Coronary artery (tissue), 2 donors: ENCODE measurements around the gene FRMD5.
"Not testable (repeated sequence)": the region's sequence is repeated elsewhere in the genome, so short reads cannot be mapped to it uniquely, and the experiment has no call there.

ENCODE experiments used
- DNase-seq: peaks from one replicate; pipeline ENCODE4 v3.0.0-alpha.2; 2017; ENCODE audit warnings: low spot score
- H3K27ac ChIP-seq, 2 donors: fragments of 200-600 bp; sonication (generic); one replicate each; pipeline ENCODE4 v1.5.1; 2016 to 2019
- H3K4me3 ChIP-seq: fragments of 200-600 bp; sonication (generic); 2 replicates; pipeline ENCODE4 v1.5.1; 2016; ENCODE audit warnings: mild to moderate bottlenecking, moderate library complexity
- TF ChIP-seq, protein P1 (sequence below): fragments of 200-600 bp; sonication (generic); IDR thresholded peaks from one replicate; pipeline ENCODE4 v1.5.1; 2019; ENCODE audit warnings: antibody characterized with exemption

FRMD5 gene

DNA sequence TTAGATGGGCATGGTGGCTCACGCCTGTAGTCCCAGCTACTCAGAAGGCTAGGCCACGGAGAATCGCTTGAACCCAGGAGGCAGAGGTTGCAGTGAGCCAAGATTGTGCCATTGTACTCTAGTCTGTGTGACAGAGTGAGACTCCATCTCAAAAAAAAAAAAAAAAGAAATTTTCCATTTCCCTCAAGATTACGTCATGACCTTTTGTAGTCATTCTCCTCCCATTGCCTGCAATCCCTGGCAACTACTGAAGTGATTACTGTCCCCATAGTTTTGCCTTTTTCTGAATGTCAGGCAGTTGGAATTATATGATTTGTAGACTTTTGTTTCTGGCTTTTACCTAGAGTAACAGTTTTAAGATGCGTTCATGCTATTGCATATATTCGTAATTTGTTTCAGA lies 340.3 kb downstream of the FRMD5 start:
- H3K27ac ChIP-seq: no peak overlapping the region
- TF ChIP-seq, protein P1, sequence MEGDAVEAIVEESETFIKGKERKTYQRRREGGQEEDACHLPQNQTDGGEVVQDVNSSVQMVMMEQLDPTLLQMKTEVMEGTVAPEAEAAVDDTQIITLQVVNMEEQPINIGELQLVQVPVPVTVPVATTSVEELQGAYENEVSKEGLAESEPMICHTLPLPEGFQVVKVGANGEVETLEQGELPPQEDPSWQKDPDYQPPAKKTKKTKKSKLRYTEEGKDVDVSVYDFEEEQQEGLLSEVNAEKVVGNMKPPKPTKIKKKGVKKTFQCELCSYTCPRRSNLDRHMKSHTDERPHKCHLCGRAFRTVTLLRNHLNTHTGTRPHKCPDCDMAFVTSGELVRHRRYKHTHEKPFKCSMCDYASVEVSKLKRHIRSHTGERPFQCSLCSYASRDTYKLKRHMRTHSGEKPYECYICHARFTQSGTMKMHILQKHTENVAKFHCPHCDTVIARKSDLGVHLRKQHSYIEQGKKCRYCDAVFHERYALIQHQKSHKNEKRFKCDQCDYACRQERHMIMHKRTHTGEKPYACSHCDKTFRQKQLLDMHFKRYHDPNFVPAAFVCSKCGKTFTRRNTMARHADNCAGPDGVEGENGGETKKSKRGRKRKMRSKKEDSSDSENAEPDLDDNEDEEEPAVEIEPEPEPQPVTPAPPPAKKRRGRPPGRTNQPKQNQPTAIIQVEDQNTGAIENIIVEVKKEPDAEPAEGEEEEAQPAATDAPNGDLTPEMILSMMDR: no peak
- no peak for DNase-seq
- no peak overlapping the region for H3K4me3 ChIP-seq

DNA sequence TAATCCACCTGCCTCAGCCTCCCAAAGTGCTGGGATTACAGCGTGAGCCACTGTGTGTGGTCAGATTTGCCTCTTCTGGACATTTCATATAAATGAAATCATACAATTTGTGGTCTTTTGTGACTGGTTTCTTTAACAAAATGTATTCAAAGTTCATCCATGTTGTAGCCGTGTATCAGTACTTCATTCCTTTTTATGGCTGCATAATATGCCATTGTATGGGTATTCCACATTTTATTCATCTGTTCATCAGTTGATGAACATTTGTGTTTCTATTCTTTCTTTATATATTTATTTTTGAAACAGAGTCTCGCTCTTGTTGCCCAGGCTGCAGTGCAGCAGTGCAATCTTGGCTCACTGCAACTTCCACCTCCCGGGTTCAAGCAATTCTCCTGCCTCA lies 342.5 kb downstream of the FRMD5 start:
- TF ChIP-seq, protein P1: no peak
- no peak for DNase-seq
- H3K4me3 ChIP-seq: no peak overlapping the region
- no peak overlapping the region for H3K27ac ChIP-seq

DNA sequence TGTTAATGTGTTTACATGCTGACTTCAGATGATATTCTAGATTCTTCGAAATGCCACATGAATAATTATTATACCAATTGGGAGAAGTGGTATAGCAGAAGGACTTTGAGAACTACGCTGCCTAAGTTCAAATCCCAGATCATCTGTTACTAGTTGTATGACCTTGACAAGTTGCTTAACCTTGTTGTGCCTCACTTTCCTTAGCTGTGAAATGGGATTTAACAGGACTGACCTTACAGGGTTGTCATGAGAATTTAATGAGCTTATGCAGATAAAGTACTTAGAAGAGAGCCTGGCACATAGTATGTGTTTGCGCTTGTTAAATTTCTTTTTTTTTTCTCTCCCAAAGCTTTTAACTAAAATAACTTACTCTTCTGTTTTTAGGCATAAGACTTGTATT lies 343.8 kb downstream of the FRMD5 start:
- DNase-seq: no peak
- TF ChIP-seq, protein P1: no peak
- H3K27ac ChIP-seq: no peak overlapping the region
- no peak overlapping the region for H3K4me3 ChIP-seq

DNA sequence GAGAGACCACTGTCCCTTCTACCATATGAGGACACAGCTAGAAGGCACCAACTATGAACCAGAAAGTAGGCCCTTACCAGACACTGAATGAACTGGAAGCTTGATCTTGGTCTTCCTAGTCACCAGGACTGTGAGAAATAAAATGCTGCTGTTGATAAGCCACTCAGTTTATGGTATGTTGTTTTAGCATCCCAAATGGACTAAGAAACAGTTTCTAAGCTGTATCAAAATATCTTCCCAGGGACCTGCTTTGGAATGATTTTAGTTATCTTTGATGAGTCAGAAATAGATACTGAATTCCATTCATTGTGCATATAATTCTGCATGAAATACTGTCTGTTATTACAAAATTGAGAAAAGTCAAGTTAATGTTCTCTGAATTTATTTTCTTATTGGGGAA lies 349.6 kb downstream of the FRMD5 start:
- TF ChIP-seq, protein P1: no peak
- H3K4me3 ChIP-seq: no peak overlapping the region
- DNase-seq: no peak
- H3K27ac ChIP-seq: no peak overlapping the region

DNA sequence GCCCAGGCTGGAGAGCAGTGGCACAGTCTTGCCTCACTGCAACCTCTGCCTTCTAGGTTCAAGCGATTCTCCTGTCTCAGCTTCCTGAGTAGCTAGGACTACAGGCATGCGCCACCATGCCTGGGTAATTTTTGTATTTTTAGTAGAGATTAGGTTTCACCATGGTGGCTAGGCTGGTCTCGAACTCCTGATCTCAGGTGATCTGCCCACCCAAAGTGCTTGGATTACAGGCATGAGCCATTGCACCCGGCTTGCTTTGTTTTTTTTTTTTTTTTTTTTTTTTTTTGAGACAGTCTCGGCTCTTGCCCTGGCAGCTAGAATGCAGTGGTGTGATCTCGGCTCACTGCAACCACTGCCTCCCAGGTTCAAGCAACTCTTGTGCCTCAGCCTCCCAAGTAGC lies 362.6 kb downstream of the FRMD5 start:
- H3K27ac ChIP-seq, H3K4me3 ChIP-seq, DNase-seq: not testable (repeated sequence)

DNA sequence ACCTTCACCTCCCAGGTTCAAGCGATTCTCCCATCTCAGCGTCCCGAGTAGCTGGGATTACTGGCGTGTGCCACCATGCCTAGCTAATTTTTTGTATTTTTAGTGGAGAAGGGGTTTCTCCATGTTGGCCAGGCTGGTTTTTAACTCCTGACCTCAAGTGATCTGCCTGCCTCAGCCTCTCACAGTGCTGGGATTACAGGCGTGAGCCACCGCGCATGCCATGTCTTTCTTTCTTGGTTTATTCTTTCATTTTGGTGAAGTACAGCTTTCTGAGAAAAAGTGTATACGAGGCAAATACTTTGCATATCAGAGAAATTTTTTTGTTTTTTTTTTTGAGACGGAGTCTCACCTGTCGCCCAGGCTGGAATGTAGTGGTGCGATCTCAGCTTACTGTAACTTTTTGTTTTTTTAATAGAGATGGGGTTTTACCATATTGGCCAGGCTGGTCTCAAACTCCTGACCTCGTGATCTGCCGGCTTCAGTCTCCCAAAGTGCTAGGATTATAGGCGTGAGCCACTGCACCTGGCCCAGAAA lies 363.5 kb downstream of the FRMD5 start:
- H3K4me3 ChIP-seq, H3K27ac ChIP-seq, DNase-seq: not testable (repeated sequence)

DNA sequence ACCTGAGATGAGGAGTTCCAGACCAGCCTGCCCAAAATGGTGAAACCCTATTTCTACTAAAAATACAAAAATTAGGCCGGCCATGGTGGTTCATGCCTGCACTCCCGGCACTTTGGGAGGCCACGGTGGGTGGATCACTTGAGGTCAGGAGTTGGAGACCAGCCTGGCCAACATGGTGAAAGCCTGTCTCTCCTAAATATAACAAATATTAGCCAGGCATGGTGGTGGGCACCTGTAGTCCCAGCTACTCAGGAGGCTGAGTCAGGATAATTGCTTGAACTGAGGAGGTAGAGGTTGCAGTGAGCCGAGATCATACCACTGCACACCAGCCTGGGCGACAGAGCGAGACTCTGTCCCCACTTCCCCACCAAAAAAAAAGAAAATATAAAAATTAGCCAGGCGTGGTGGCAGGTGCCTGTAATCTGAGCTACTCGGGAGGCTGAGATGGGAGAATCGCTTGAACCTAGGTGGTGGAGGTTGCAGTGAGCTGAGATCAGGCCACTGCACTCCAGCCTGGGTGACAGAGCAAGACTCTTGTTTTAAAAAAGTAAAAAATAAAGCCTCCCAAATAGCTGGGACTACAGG lies 364.3 kb downstream of the FRMD5 start:
- H3K4me3 ChIP-seq, DNase-seq, H3K27ac ChIP-seq: not testable (repeated sequence)

DNA sequence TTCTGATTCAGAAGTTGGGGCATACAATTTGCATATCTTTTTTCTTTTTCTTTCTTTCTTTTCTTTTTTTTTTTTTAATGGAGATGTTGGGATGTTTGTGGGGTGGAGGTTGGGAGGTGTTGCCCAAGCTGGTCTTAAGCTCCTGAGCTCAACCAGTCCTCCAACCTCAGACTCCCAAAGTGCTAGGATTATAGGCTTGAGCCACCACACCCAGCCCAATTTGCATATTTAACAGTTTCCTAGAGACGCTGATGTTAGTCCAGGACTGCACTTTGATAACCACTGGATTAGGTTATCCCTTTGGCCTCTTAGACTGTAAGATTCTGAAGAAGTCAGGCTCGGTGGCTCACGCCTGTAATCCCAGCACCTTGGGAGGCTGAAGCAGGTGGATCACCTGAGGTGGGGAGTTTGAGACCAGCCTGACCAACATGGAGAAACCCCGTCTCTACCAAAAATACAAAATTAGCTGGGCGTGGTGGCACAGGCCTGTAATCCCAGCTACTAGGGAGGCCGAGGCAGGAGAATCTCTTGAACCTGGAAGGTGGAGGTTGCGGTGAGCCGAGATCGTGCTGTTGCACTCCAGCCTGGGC lies 365.0 kb downstream of the FRMD5 start:
- not testable (repeated sequence) for H3K27ac ChIP-seq, DNase-seq, H3K4me3 ChIP-seq

DNA sequence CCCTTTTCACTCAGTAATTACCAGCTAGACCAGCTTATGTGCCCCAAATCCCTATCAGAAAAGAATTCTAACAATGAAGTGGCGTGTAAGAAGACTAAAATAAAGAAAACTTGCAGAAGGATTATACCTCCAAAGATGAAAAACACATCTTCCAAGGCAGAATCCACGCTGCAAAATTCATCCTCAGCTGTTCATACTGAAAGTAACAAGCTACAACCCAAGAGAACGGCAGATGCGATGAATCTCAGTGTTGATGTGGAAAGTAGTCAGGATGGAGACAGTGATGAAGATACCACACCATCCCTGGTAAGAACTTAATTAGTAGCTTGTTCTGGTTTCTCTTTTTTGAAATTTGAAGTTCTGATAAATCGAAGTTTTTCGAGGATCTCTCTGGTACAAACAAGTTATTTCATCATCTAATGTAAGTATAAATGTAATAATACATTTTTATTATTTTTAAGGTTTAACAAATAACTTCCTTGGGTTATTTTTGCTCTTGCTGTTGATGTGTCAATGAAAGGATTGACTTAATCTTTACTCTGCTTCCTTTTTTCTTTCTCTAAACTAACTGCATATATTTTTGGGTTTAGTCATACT lies 366.9 kb downstream of the FRMD5 start:
- Histone ChIP-seq H3K27ac (no peak overlapping the region), H3K4me3 (no peak overlapping the region)
- TF ChIP-seq, protein P1: no peak
- no peak for DNase-seq
